Activated CD4-positive, alpha-beta memory T cell treated with anti-CD3 and anti-CD28 coated beads for 36 hours (primary cell): Measurements from ENCODE around the gene PPRC1. TPM values are rescaled to one million over a fixed set of nuclear protein-coding genes. Genes with fewer than 3 reads are reported as not detected.
A peak's percentile ranks its signal among the peaks of the same experiment; 100 is the strongest.

ENCODE experiments used
- CTCF ChIA-PET: fragments of 350-600 bp; sonication (Branson Sonifier 250); formaldehyde crosslinking; loops from one replicate; lab custom pipeline; 2021; ENCODE audit warnings: antibody characterized with exemption, inconsistent platforms; lab: Charles Lee
- POLR2A ChIA-PET: fragments of 350-600 bp; sonication (Branson Sonifier 250); formaldehyde crosslinking; loops from one replicate; lab custom pipeline; 2021; ENCODE audit warnings: antibody characterized with exemption; lab: Charles Lee
- DNase-seq: peaks from one replicate; pipeline ENCODE4 v3.0.0-alpha.2; 2020
- H3K27ac Mint-ChIP-seq: one replicate; pipeline ENCODE4 v1.8.0; 2021; ENCODE audit warnings: mixed read lengths
- H3K27me3 Mint-ChIP-seq: one replicate; pipeline ENCODE4 v1.8.0; 2021; ENCODE audit warnings: mixed read lengths
- H3K36me3 Mint-ChIP-seq: one replicate; pipeline ENCODE4 v1.8.0; 2021; ENCODE audit warnings: mixed read lengths
- H3K4me1 Mint-ChIP-seq: one replicate; pipeline ENCODE4 v1.8.0; 2021; ENCODE audit warnings: low read depth, mixed read lengths
- H3K4me3 Mint-ChIP-seq: one replicate; pipeline ENCODE4 v1.8.0; 2021; ENCODE audit warnings: mild to moderate bottlenecking, mixed read lengths
- H3K9me3 Mint-ChIP-seq: one replicate; pipeline ENCODE4 v1.8.0; 2021; ENCODE audit warnings: mixed read lengths
- intact Hi-C: fragments of 100-400 bp; cut with micrococcal nuclease; formaldehyde crosslinking; loops from one replicate; pipeline ENCODE4 v1.15.1; 2023
- total RNA-seq, 2 experiments: library from RNA; stranded (reverse); gene quantifications; one replicate each; pipeline ENCODE4 v1.2.3, GENCODE V29; 2021

PPRC1 gene
- total RNA-seq, 2 experiments from 2014 or later, result 59.1 to 65.9 TPM

GRCh38 chr10:102111276-102111675 is 21.6 kb upstream of the PPRC1 start:
- ChIA-PET POLR2A (no interaction called here), CTCF (interaction anchor here (1.2 kb wide), 1 partner anchor 22 kb away, joined by 3 read pairs; the partner anchor contains the start of gene PPRC1)
- no peak overlapping the region for H3K27ac Mint-ChIP-seq
- intact Hi-C loops, result no loop called here
- H3K4me3 Mint-ChIP-seq, result no peak overlapping the region
- no peaks in the 10 kb centered on the region for H3K27me3 Mint-ChIP-seq
- no peak for DNase-seq
- H3K9me3 Mint-ChIP-seq, result no peaks in the 10 kb centered on the region
- H3K4me1 Mint-ChIP-seq, result peaks cover 30% of the 10 kb centered on the region
- H3K36me3 Mint-ChIP-seq, result peaks cover 32% of the 10 kb centered on the region

- Mint-ChIP-seq H3K27ac (no peak overlapping the region), H3K36me3 (peaks cover 32% of the 10 kb centered on the region), H3K4me1 (peaks cover 40% of the 10 kb centered on the region), H3K4me3 (no peak overlapping the region), H3K9me3 (no peaks in the 10 kb centered on the region), H3K27me3 (no peaks in the 10 kb centered on the region)
- intact Hi-C loops, result no loop called here
- ChIA-PET POLR2A (no interaction called here), CTCF (interaction anchor here (0.6 to 2.5 kb wide), 5 partner anchors 21 to 271 kb away, joined by 3 to 11 read pairs (median 3); partner anchors contain the start of gene PPRC1)
- DNase-seq, result no peak
These were observed 20.5 kb upstream of the PPRC1 start for GRCh38 chr10:102112210-102112817.

- Mint-ChIP-seq H3K4me1 (peaks cover 51% of the 10 kb centered on the region), H3K27ac (peak overlapping the region; percentile 76), H3K36me3 (peaks cover 31% of the 10 kb centered on the region), H3K27me3 (no peaks in the 10 kb centered on the region), H3K4me3 (peak overlapping the region; percentile 88), H3K9me3 (no peaks in the 10 kb centered on the region)
- ChIA-PET CTCF (interaction anchor here (1.0 to 2.8 kb wide), 5 partner anchors 19 to 808 kb away, joined by 3 to 13 read pairs (median 7); partner anchors contain the start of genes NOLC1 and PPRC1), POLR2A (interaction anchor here (0.6 to 2.2 kb wide), 5 partner anchors 9 to 298 kb away, joined by 3 to 9 read pairs (median 5); partner anchors contain the start of gene OGA)
- intact Hi-C loops, result no loop called here
- DNase-seq, result peak; percentile 35
These were observed 19.4 kb upstream of the PPRC1 start for GRCh38 chr10:102113261-102113955.

GRCh38 chr10:102113956-102114857 is 18.6 kb upstream of the PPRC1 start:
- H3K27me3 Mint-ChIP-seq, result no peaks in the 10 kb centered on the region
- H3K36me3 Mint-ChIP-seq, result peaks cover 23% of the 10 kb centered on the region
- CTCF ChIA-PET, result interaction anchor here (1.0 to 2.8 kb wide), 7 partner anchors 18 to 807 kb away, joined by 3 to 13 read pairs (median 7); partner anchors contain the start of genes NOLC1 and PPRC1
- H3K4me1 Mint-ChIP-seq, result peaks cover 55% of the 10 kb centered on the region
- peak; percentile 29 for DNase-seq
- intact Hi-C loops, result no loop called here
- no peaks in the 10 kb centered on the region for H3K9me3 Mint-ChIP-seq
- peak overlapping the region; percentile 88 for H3K4me3 Mint-ChIP-seq
- H3K27ac Mint-ChIP-seq, result peak overlapping the region; percentile 96
- POLR2A ChIA-PET, result interaction anchor here (0.6 to 2.2 kb wide), 9 partner anchors 9 to 299 kb away, joined by 3 to 9 read pairs (median 4); partner anchors contain the start of genes NFKB2 and OGA

- CTCF ChIA-PET, result interaction anchor here (1.2 to 2.8 kb wide), 4 partner anchors 17 to 279 kb away, joined by 3 to 13 read pairs (median 6); partner anchors contain the start of gene PPRC1
- intact Hi-C loops, result no loop called here
- Mint-ChIP-seq H3K36me3 (peaks cover 16% of the 10 kb centered on the region), H3K9me3 (no peaks in the 10 kb centered on the region), H3K4me3 (peak overlapping the region; percentile 88), H3K27ac (peak overlapping the region; percentile 96), H3K27me3 (no peaks in the 10 kb centered on the region), H3K4me1 (peaks cover 58% of the 10 kb centered on the region)
- DNase-seq, result peak; percentile 93
- POLR2A ChIA-PET, result interaction anchor here (0.7 to 2.2 kb wide), 6 partner anchors 8 to 297 kb away, joined by 4 to 9 read pairs (median 4); partner anchors contain the start of genes NFKB2, OGA and PPRC1
These were observed 17.8 kb upstream of the PPRC1 start for GRCh38 chr10:102114861-102115618.

- ChIA-PET CTCF (interaction anchor here (1.2 to 2.8 kb wide), 4 partner anchors 16 to 279 kb away, joined by 3 to 13 read pairs (median 6); partner anchors contain the start of gene PPRC1), POLR2A (no interaction called here)
- intact Hi-C loops, result loop anchor here (2.0 kb wide), 3 partner anchors 51 to 285 kb away; partner anchors contain the start of genes ARMH3 and HPS6
- no peak for DNase-seq
- H3K4me1 Mint-ChIP-seq, result peaks cover 58% of the 10 kb centered on the region
- peaks cover 9% of the 10 kb centered on the region for H3K36me3 Mint-ChIP-seq
- no peaks in the 10 kb centered on the region for H3K27me3 Mint-ChIP-seq
- peak overlapping the region; percentile 88 for H3K4me3 Mint-ChIP-seq
- H3K27ac Mint-ChIP-seq, result peak overlapping the region; percentile 96
- H3K9me3 Mint-ChIP-seq, result no peaks in the 10 kb centered on the region
These were observed 17.1 kb upstream of the PPRC1 start for GRCh38 chr10:102115775-102116174.

- DNase-seq, result no peak
- peak overlapping the region; percentile 96 for H3K27ac Mint-ChIP-seq
- no peaks in the 10 kb centered on the region for H3K9me3 Mint-ChIP-seq
- H3K4me3 Mint-ChIP-seq, result peak overlapping the region; percentile 12
- H3K27me3 Mint-ChIP-seq, result no peaks in the 10 kb centered on the region
- intact Hi-C loops, result loop anchor here (1.0 to 2.0 kb wide), 5 partner anchors 16 to 286 kb away; partner anchors contain the start of genes ARMH3, HPS6 and NOLC1
- peaks cover 67% of the 10 kb centered on the region for H3K4me1 Mint-ChIP-seq
- H3K36me3 Mint-ChIP-seq, result peaks cover 3% of the 10 kb centered on the region
- ChIA-PET POLR2A (no interaction called here), CTCF (interaction anchor here (1.0 to 1.9 kb wide), 2 partner anchors 44 kb away, joined by 3 to 9 read pairs; no protein-coding TSS in a partner anchor)
These were observed 16.2 kb upstream of the PPRC1 start for GRCh38 chr10:102116656-102117055.

- Mint-ChIP-seq H3K27ac (peak overlapping the region; percentile 96), H3K4me1 (peaks cover 65% of the 10 kb centered on the region), H3K27me3 (no peaks in the 10 kb centered on the region), H3K4me3 (peak overlapping the region; percentile 92), H3K9me3 (no peaks in the 10 kb centered on the region), H3K36me3 (peaks cover 3% of the 10 kb centered on the region)
- intact Hi-C loops, result loop anchor here (1.0 to 2.0 kb wide), 7 partner anchors 15 to 299 kb away; partner anchors contain the start of genes ARMH3, HPS6, NFKB2 and NOLC1
- DNase-seq, result peak; percentile 81
- ChIA-PET POLR2A (interaction anchor here (1.1 to 1.4 kb wide), 2 partner anchors 36 to 299 kb away, joined by 3 read pairs; no protein-coding TSS in a partner anchor), CTCF (interaction anchor here (1.0 to 1.8 kb wide), 3 partner anchors 15 to 277 kb away, joined by 3 to 10 read pairs (median 4); partner anchors contain the start of gene PPRC1)
These were observed 15.3 kb upstream of the PPRC1 start for GRCh38 chr10:102117391-102118159.

GRCh38 chr10:102118867-102119266 is 14.0 kb upstream of the PPRC1 start:
- peaks cover 53% of the 10 kb centered on the region for H3K4me1 Mint-ChIP-seq

More at GRCh38 chr10:102118867-102119266, 14.0 kb upstream of the PPRC1 start:
- no peaks in the 10 kb centered on the region for H3K27me3 Mint-ChIP-seq
- peak overlapping the region; percentile 92 for H3K4me3 Mint-ChIP-seq
- H3K36me3 Mint-ChIP-seq, result peaks cover 1% of the 10 kb centered on the region
- peak overlapping the region; percentile 96 for H3K27ac Mint-ChIP-seq
- H3K9me3 Mint-ChIP-seq, result no peaks in the 10 kb centered on the region
- peak; percentile 32 for DNase-seq
- ChIA-PET POLR2A (interaction anchor here (1.1 to 1.4 kb wide), 3 partner anchors 9 to 300 kb away, joined by 3 read pairs; no protein-coding TSS in a partner anchor), CTCF (interaction anchor here (1.0 to 1.8 kb wide), 4 partner anchors 13 to 283 kb away, joined by 3 to 10 read pairs (median 4); partner anchors contain the start of gene PPRC1)
- intact Hi-C loops, result loop anchor here (1.0 to 2.0 kb wide), 3 partner anchors 126 to 300 kb away; partner anchors contain the start of genes GBF1, NFKB2 and OGA
